Measurements from ENCODE around the gene WNT5A.

DNA sequence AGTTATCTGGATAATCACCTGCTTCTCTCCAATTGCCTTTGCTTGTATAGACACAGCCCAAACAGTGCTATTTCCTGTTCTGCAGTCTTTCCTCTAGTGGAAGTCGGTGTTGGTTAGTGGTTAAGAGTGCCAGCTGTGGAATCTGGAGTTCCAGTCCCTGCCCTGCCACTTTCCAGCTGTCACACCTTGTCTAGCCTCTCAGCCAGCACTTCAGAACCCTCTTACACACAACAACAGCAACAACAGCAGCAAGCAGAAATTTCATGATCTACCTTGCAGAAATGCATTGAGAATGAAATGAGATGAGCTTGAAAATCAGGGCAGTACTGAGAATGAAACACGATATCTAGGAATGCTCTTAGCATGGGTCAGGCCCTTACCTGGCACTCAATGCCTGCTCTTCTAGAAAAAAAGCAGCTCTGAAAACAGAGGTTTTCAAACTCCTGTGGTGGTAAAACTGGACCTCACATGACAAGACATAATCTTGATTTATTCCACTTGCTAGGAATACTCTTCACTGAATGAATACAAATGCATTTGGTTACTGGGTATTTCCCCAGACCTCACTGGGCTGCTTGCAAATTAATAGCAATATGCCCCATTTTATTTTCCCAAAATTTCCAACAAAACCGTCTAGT is 3.3 kb upstream of the WNT5A start:
- TF ChIP-seq, protein P1, sequence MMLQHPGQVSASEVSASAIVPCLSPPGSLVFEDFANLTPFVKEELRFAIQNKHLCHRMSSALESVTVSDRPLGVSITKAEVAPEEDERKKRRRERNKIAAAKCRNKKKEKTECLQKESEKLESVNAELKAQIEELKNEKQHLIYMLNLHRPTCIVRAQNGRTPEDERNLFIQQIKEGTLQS (IDR thresholded peaks at IDR 0.05): no peak
- TF ChIP-seq EZH2phosphoT487 (IDR thresholded peaks at IDR 0.05; ENCODE audit: borderline replicate concordance) (no peak), SP1 (IDR thresholded peaks at IDR 0.05; ENCODE audit: low read depth) (no peak), ZFX (IDR thresholded peaks at IDR 0.05) (no peak), EZH2 (IDR thresholded peaks at IDR 0.05) (no peak), POLR2A (IDR thresholded peaks at IDR 0.05; ENCODE audit: borderline replicate concordance, extremely low read depth, insufficient read depth, insufficient read length) (no peak), ZNF274 (IDR thresholded peaks at IDR 0.05; ENCODE audit: low read depth, low read length) (no peak), FOSL1 (IDR thresholded peaks at IDR 0.05; ENCODE audit: low read depth) (no peak), ELF1 (IDR thresholded peaks at IDR 0.05; ENCODE audit: borderline replicate concordance, low read depth) (no peak), POLR2AphosphoS5 (IDR thresholded peaks at IDR 0.05; ENCODE audit: low read depth, low read length) (no peak)
- TF ChIP-seq, protein P2, sequence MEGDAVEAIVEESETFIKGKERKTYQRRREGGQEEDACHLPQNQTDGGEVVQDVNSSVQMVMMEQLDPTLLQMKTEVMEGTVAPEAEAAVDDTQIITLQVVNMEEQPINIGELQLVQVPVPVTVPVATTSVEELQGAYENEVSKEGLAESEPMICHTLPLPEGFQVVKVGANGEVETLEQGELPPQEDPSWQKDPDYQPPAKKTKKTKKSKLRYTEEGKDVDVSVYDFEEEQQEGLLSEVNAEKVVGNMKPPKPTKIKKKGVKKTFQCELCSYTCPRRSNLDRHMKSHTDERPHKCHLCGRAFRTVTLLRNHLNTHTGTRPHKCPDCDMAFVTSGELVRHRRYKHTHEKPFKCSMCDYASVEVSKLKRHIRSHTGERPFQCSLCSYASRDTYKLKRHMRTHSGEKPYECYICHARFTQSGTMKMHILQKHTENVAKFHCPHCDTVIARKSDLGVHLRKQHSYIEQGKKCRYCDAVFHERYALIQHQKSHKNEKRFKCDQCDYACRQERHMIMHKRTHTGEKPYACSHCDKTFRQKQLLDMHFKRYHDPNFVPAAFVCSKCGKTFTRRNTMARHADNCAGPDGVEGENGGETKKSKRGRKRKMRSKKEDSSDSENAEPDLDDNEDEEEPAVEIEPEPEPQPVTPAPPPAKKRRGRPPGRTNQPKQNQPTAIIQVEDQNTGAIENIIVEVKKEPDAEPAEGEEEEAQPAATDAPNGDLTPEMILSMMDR (IDR thresholded peaks at IDR 0.05 in 2 of 3, conservative IDR thresholded peaks at IDR 0.05 in 1 of 3; ENCODE audit: borderline replicate concordance in 1 of 3, insufficient read depth in 1 of 3, low read depth in 2 of 3, low read length in 2 of 3): no peak
- TF ChIP-seq, protein P3, sequence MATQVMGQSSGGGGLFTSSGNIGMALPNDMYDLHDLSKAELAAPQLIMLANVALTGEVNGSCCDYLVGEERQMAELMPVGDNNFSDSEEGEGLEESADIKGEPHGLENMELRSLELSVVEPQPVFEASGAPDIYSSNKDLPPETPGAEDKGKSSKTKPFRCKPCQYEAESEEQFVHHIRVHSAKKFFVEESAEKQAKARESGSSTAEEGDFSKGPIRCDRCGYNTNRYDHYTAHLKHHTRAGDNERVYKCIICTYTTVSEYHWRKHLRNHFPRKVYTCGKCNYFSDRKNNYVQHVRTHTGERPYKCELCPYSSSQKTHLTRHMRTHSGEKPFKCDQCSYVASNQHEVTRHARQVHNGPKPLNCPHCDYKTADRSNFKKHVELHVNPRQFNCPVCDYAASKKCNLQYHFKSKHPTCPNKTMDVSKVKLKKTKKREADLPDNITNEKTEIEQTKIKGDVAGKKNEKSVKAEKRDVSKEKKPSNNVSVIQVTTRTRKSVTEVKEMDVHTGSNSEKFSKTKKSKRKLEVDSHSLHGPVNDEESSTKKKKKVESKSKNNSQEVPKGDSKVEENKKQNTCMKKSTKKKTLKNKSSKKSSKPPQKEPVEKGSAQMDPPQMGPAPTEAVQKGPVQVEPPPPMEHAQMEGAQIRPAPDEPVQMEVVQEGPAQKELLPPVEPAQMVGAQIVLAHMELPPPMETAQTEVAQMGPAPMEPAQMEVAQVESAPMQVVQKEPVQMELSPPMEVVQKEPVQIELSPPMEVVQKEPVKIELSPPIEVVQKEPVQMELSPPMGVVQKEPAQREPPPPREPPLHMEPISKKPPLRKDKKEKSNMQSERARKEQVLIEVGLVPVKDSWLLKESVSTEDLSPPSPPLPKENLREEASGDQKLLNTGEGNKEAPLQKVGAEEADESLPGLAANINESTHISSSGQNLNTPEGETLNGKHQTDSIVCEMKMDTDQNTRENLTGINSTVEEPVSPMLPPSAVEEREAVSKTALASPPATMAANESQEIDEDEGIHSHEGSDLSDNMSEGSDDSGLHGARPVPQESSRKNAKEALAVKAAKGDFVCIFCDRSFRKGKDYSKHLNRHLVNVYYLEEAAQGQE (IDR thresholded peaks at IDR 0.05; ENCODE audit: low read depth): no peak
- TF ChIP-seq, protein P4, sequence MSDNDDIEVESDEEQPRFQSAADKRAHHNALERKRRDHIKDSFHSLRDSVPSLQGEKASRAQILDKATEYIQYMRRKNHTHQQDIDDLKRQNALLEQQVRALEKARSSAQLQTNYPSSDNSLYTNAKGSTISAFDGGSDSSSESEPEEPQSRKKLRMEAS (IDR thresholded peaks at IDR 0.05): no peak

Data from HCT116 (cell line).